ENCODE measurements around the gene MESD. TPM values are rescaled to one million over a fixed set of nuclear protein-coding genes. Genes with fewer than 3 reads are reported as not detected.

Gene MESD
- total RNA-seq (2012; rRNA removed) (10.0 and 15.3 TPM in 2 replicates), polyA plus RNA-seq (2012; rRNA removed) (14.0 and 14.7 TPM in 2 replicates), Bru-seq, nascent RNA (percentile 60 among the genes with signal in this experiment), BruChase-seq, experiment 1, labeled RNA remaining after a 6-hour chase (percentile 69 among the genes with signal in this experiment), BruChase-seq, experiment 2, labeled RNA remaining after a 2-hour chase (percentile 68 among the genes with signal in this experiment)
- 6.2 and 6.5 TPM in 2 replicates for polyA plus RNA-seq (2012; cell fraction: cytosol; rRNA removed)
- polyA plus RNA-seq (2012; cell fraction: nucleus; rRNA removed; ENCODE audit: low replicate concordance) = 3.5 and 8.2 TPM in 2 replicates
- long read RNA-seq, full-length matches to known transcripts = 65 of 79 reads
- long read RNA-seq, partial matches to known transcripts = 1 of 79 reads
- long read RNA-seq, other reads (novel, unspliced or antisense) = 13 of 79 reads

DNA sequence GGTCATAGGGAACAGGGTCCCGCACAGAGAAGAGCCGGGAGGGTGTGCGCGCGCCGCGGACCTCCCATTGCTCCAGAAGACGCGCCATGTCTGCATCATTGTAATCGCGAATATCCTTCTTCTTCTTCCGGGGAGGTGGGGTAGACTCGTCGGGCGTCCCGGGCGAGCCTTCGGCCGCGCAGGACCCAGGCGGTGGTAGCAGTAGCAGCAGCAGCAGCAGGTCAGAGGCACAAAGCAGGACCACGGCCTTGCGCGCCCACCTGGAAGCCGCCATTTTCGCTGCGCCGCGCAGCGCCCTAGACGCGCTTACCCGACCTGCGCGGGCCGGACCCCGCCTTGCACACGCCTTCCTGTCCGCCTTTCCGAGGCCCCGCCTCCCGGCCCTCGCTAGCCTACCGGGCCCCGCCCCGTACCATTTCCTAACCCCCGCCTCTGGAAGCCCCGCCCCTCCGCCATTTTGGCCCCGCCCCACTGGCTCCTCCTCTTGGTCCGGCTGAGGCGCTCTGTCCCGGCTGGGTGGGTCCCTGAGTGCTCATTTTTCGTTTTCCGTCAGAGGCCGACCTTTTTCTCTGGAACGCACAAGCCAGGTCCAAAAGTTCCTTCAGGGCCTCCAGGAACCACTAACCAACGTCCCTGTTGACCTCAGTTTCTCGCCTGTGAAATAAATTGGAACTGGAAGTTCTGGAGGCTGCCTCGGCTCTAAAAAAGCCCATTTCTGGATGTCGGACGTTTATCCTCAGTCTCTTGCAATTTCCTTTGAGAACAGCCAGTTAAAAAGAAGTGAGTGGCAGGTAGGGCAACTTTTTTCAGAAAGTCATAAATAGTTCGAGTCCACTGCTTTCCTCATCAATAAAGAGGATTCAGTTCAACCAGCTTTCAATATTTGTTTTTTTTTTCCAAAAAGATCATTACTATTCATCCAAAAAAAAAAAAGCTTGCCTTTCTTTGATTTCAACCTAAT, at the start of gene MESD:
Gene MESD, minus strand, starts transcription at position 302 of the 961 bp plus-strand sequence. Its CDS starts 28 bp downstream, at position 274.
- dilution Hi-C loops (cut with HindIII; ENCODE audit: low sequenced_read_pairs, unreplicated experiment) = no loop called here
- Histone ChIP-seq H2AK9ac (replicated peaks; ENCODE audit: low read depth, low read length, poor library complexity) (peak within 1 kb of the TSS; percentile 90), H3K23ac (ENCODE audit: low read depth, low read length) (peak within 1 kb of the TSS; percentile 84), H3K27me3 (ENCODE audit: control insufficient read depth, insufficient read depth, low read length) (no peaks in the 10 kb centered on the region), H4K8ac (ENCODE audit: low read depth in 2 of 2, low read length in 2 of 2) (peak within 1 kb of the TSS; percentile 99), H3K9me3 (ENCODE audit: control insufficient read depth, insufficient read depth, low read length) (no peaks in the 10 kb centered on the region), H2BK5ac (ENCODE audit: low read depth, low read length, poor library complexity, severe bottlenecking) (peak within 1 kb of the TSS; percentile 86), H2BK120ac (ENCODE audit: low read depth, low read length) (peak within 1 kb of the TSS; percentile 81), H3K27ac (ENCODE audit: insufficient read depth, low read length) (peak within 1 kb of the TSS; percentile 98), H3K4me3 (ENCODE audit: insufficient read depth, low read depth, low read length) (peak within 1 kb of the TSS; percentile 73), H3K4me1 (ENCODE audit: control insufficient read depth, insufficient read depth, low read length) (peaks cover 6% of the 10 kb centered on the region), H3K14ac (replicated peaks; ENCODE audit: low read depth, low read length) (peak within 1 kb of the TSS; percentile 90), H2BK15ac (ENCODE audit: low read depth, low read length) (peak within 1 kb of the TSS; percentile 95; the same call in 1 of the 3 replicates), H3K18ac (ENCODE audit: low read depth, low read length) (peak within 1 kb of the TSS; percentile 92), H3K9me1 (ENCODE audit: insufficient read depth, low read length) (peaks cover 23% of the 10 kb centered on the region), H2AK5ac (ENCODE audit: low read depth, low read length) (peak within 1 kb of the TSS; percentile 78), H4K5ac (ENCODE audit: low read depth, low read length) (peak within 1 kb of the TSS; percentile 97), H2BK20ac (ENCODE audit: low read depth, low read length) (peak within 1 kb of the TSS; percentile 27), H3K79me1 (ENCODE audit: low read depth in 1 of 2, low read length in 2 of 2) (peaks cover 9 to 46% of the 10 kb centered on the region in 2 experiments), H3K36me3 (ENCODE audit: control insufficient read depth, insufficient read depth, low read length) (no peaks in the 10 kb centered on the region), H3K4me2 (ENCODE audit: low read depth, low read length) (peak within 1 kb of the TSS; percentile 99), H3K56ac (ENCODE audit: extremely low read depth, insufficient read depth, low read length) (peak within 1 kb of the TSS; percentile 97), H3K4ac (ENCODE audit: low read depth, low read length) (peak within 1 kb of the TSS; percentile 93), H4K20me1 (ENCODE audit: insufficient read depth, low read length) (peaks cover 20% of the 10 kb centered on the region; the same call in 1 of the 2 replicates), H4K91ac (ENCODE audit: insufficient read depth, low read depth, low read length) (peak within 1 kb of the TSS; percentile 96), H2AFZ (replicated peaks; ENCODE audit: low read length, poor library complexity) (peak within 1 kb of the TSS; percentile 95), H3K9ac (ENCODE audit: low read depth, low read length) (peak within 1 kb of the TSS; percentile 99)
- ChIA-PET POLR2A (ENCODE audit: unreplicated experiment) (interaction anchor here (0.6 kb wide), 1 partner anchor 16 kb away, joined by 4 read pairs; no protein-coding TSS in a partner anchor), CTCF (interaction anchor here (0.6 to 0.7 kb wide), 2 partner anchors 277 to 422 kb away, joined by 4 to 5 read pairs; no protein-coding TSS in a partner anchor)
- BruUV-seq (replicated peaks) = no TSS peak
- peak; percentile 21; the same call in 1 of the 2 replicates for TF ChIP-seq MAZ (IDR thresholded peaks at IDR 0.05; ENCODE audit: borderline replicate concordance, low read depth, low read length)
- TF ChIP-seq POLR2A (IDR thresholded peaks at IDR 0.05; ENCODE audit: low read depth, low read length) = peak; percentile 73
- no peak for TF ChIP-seq CEBPB (IDR thresholded peaks at IDR 0.05; ENCODE audit: low read depth, low read length)
- TF ChIP-seq MXI1 (IDR thresholded peaks at IDR 0.05; ENCODE audit: borderline replicate concordance, low read depth, low read length) = peak; percentile 61; the same call in 1 of the 2 replicates
- in situ Hi-C loops (cut with MboI; ENCODE audit: low sequenced_read_pairs) = loop anchor here (10.0 kb wide), 1 partner anchor 275 kb away; no protein-coding TSS in a partner anchor
- intact Hi-C loops (cut with micrococcal nuclease) = no loop called here
- ATAC-seq (ENCODE audit: low read depth) = peak; percentile 98
- peak; percentile 92 for DNase-seq
- WGBS, 2 experiments (ENCODE audit: extremely low coverage in 2 of 2, insufficient read length in 1 of 2) = 0% methylated on average over 31 of the region's 63 CpGs; no CpG with 5 or more reads in 1 of the 2 experiments

All from IMR-90 (cell line).